OCI-LY7 (cell line): Measurements from ENCODE around the gene SLC1A4. TPM values are rescaled to one million over a fixed set of nuclear protein-coding genes. Genes with fewer than 3 reads are reported as not detected.

Experiments used
- BruUV-seq: library from RNA; stranded (reverse); fragments of 400-500 nt; replicated peaks from 2 replicates; lab custom pipeline; 2021; lab: Mats Ljungman, UMichigan
- CTCF ChIA-PET: fragments of 300-600 bp; sonication (Branson Sonifier 250); formaldehyde crosslinking; loops from one replicate; lab custom pipeline; 2022; ENCODE audit warnings: antibody characterized with exemption; ENCODE audit not compliant: unreplicated experiment; lab: Charles Lee
- POLR2A ChIA-PET: fragments of 300-600 bp; sonication (Branson Sonifier 250); formaldehyde crosslinking; loops from one replicate; lab custom pipeline; 2022; ENCODE audit warnings: antibody characterized with exemption; lab: Charles Lee
- DNase-seq: peaks from one replicate; pipeline ENCODE4 v3.0.0-alpha.2; 2015; ENCODE audit warnings: low spot score
- H2AFZ ChIP-seq: fragments of 200-600 bp; sonication (generic), shearing (Covaris generic); 2 replicates; pipeline ENCODE4 v1.6.1; 2014; ENCODE audit warnings: mild to moderate bottlenecking, antibody characterized with exemption, low read length, moderate library complexity
- H3K27ac ChIP-seq: fragments of 200-600 bp; sonication (generic); 2 replicates; pipeline ENCODE4 v1.5.1; 2014; ENCODE audit warnings: mixed run types, low read depth, mild to moderate bottlenecking, moderate library complexity, low read length, inconsistent platforms; ENCODE audit not compliant: poor library complexity, severe bottlenecking
- H3K36me3 ChIP-seq: fragments of 200-600 bp; sonication (generic); 2 replicates; pipeline ENCODE4 v1.6.1; 2014; ENCODE audit warnings: mild to moderate bottlenecking, antibody characterized with exemption, low read length, moderate library complexity, mixed read lengths; ENCODE audit not compliant: insufficient read depth
- H3K4me1 ChIP-seq: fragments of 200-600 bp; sonication (generic); 2 replicates; pipeline ENCODE4 v1.5.1; 2014; ENCODE audit warnings: mild to moderate bottlenecking, low read length; ENCODE audit not compliant: insufficient read depth, poor library complexity, severe bottlenecking
- H3K4me2 ChIP-seq: fragments of 200-600 bp; sonication (generic); 2 replicates; pipeline ENCODE4 v1.6.1; 2014; ENCODE audit warnings: mild to moderate bottlenecking, low read length
- H3K4me3 ChIP-seq: fragments of 200-600 bp; sonication (generic); 2 replicates; pipeline ENCODE4 v1.5.1; 2014; ENCODE audit warnings: mild to moderate bottlenecking, low read depth, low read length; ENCODE audit not compliant: poor library complexity, severe bottlenecking
- H3K79me2 ChIP-seq: fragments of 200-600 bp; sonication (generic); 2 replicates; pipeline ENCODE4 v1.6.1; 2016; ENCODE audit warnings: low read depth, mild to moderate bottlenecking, low read length, moderate library complexity, mixed read lengths; ENCODE audit not compliant: insufficient read depth
- H3K9me2 ChIP-seq: fragments of 200-600 bp; sonication (generic); 2 replicates; pipeline ENCODE4 v1.6.1; 2016; ENCODE audit warnings: mild to moderate bottlenecking, low read length, mixed read lengths; ENCODE audit not compliant: insufficient read depth
- H3K9me3 ChIP-seq: fragments of 200-600 bp; sonication (generic); 2 replicates; pipeline ENCODE4 v1.6.1; 2014; ENCODE audit warnings: mild to moderate bottlenecking, mixed run types, low read length, mixed read lengths
- H4K20me1 ChIP-seq: fragments of 200-600 bp; sonication (generic); 2 replicates; pipeline ENCODE4 v1.6.1; 2014; ENCODE audit warnings: mild to moderate bottlenecking, antibody characterized with exemption, low read length, moderate library complexity, mixed read lengths; ENCODE audit not compliant: insufficient read depth
- EZH2phosphoT487 ChIP-seq: fragments of 200-600 bp; sonication (generic); IDR thresholded peaks from 2 replicates; pipeline ENCODE4 v1.6.1; 2018; ENCODE audit warnings: low read depth, borderline replicate concordance, mild to moderate bottlenecking, mixed run types, antibody characterized with exemption, low read length, moderate library complexity, mixed read lengths
- intact Hi-C: fragments of 100-400 bp; cut with micrococcal nuclease; formaldehyde crosslinking; loops from one replicate; pipeline ENCODE4 v1.10.0; 2022; ENCODE audit not compliant: unreplicated experiment
- total RNA-seq, 2 experiments: library from RNA; depleted of rRNA in 1 of 2; stranded (reverse); fragments of >200 nt in 1 of 2; shearing (Covaris generic) in 1 of 2; gene quantifications; 2 replicates each; pipeline ENCODE4 v1.2.3, GENCODE V29; 2014 to 2022
- TF ChIP-seq, protein P1 (sequence below): fragments of 200-600 bp; sonication (generic); conservative IDR thresholded peaks from 2 replicates; pipeline ENCODE4 v1.5.1; 2014; ENCODE audit warnings: mild to moderate bottlenecking, antibody characterized with exemption, low read length, moderate library complexity, mixed read lengths

Gene SLC1A4
- total RNA-seq, 2 experiments from 2014 or later, result 17.2 to 31.1 TPM

DNA sequence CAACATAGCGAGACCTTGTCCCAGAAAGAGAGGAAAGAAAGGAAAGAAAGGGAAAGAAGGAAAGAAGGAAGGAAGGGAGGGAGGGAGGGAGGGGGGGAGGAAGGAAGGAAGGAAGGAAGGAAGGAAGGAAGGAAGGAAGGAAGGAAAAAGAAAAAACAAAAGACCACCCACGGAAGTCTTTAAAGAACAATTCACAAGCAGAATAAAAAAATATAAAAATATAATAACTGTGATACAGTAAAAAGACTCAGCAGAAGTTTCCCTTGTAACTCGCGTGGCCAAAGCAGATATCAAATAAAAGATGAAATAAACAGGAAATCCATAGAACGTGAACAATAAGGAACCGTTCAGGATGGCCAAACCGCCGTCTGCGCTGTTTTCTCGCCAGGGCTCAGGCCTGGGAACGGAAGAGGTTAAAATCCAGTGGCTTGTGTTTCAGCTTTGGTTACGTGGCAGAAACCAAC, 1.2 kb upstream of the SLC1A4 start:
- intact Hi-C loops, result loop anchor here (1.0 to 5.0 kb wide), 3 partner anchors 41 to 56 kb away; no protein-coding TSS in a partner anchor
- peaks cover 23% of the 10 kb centered on the region; the same call in 1 of the 2 replicates for H4K20me1 ChIP-seq
- peak overlapping the region; percentile 77 for H2AFZ ChIP-seq
- no peaks in the 10 kb centered on the region for H3K79me2 ChIP-seq
- CTCF ChIA-PET, result interaction anchor here (0.6 kb wide), 1 partner anchor 517 kb away, joined by 3 read pairs; no protein-coding TSS in a partner anchor
- DNase-seq, result no peak
- H3K4me3 ChIP-seq, result peak overlapping the region; percentile 82
- H3K9me2 ChIP-seq, result no peaks in the 10 kb centered on the region
- POLR2A ChIA-PET, result interaction anchor here (0.6 to 1.5 kb wide), 7 partner anchors 9 to 432 kb away, joined by 3 to 5 read pairs (median 3); no protein-coding TSS in a partner anchor
- BruUV-seq, result no TSS peak
- H3K9me3 ChIP-seq, result no peaks in the 10 kb centered on the region
- no peaks in the 10 kb centered on the region for H3K36me3 ChIP-seq
- H3K4me1 ChIP-seq, result peaks cover 46% of the 10 kb centered on the region
- H3K27ac ChIP-seq, result peak overlapping the region; percentile 25
- TF ChIP-seq, protein P1, sequence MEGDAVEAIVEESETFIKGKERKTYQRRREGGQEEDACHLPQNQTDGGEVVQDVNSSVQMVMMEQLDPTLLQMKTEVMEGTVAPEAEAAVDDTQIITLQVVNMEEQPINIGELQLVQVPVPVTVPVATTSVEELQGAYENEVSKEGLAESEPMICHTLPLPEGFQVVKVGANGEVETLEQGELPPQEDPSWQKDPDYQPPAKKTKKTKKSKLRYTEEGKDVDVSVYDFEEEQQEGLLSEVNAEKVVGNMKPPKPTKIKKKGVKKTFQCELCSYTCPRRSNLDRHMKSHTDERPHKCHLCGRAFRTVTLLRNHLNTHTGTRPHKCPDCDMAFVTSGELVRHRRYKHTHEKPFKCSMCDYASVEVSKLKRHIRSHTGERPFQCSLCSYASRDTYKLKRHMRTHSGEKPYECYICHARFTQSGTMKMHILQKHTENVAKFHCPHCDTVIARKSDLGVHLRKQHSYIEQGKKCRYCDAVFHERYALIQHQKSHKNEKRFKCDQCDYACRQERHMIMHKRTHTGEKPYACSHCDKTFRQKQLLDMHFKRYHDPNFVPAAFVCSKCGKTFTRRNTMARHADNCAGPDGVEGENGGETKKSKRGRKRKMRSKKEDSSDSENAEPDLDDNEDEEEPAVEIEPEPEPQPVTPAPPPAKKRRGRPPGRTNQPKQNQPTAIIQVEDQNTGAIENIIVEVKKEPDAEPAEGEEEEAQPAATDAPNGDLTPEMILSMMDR, result no peak
- TF ChIP-seq EZH2phosphoT487, result no peak
- H3K4me2 ChIP-seq, result peak overlapping the region; percentile 76

GRCh38 chr2:64988420-64989125, 626 bp upstream of the SLC1A4 start:
- TF ChIP-seq, protein P1, result peak; percentile 62
- no peak for TF ChIP-seq EZH2phosphoT487

More at GRCh38 chr2:64988420-64989125, 626 bp upstream of the SLC1A4 start:
- Histone ChIP-seq H3K4me1 (peaks cover 47% of the 10 kb centered on the region), H3K4me2 (peak overlapping the region; percentile 76), H3K9me3 (no peaks in the 10 kb centered on the region), H3K4me3 (peak overlapping the region; percentile 82), H2AFZ (peak overlapping the region; percentile 77), H3K9me2 (no peaks in the 10 kb centered on the region), H4K20me1 (peaks cover 28% of the 10 kb centered on the region; the same call in 1 of the 2 replicates), H3K27ac (peak overlapping the region; percentile 25), H3K79me2 (peaks cover 4% of the 10 kb centered on the region; the same call in 1 of the 2 replicates), H3K36me3 (no peaks in the 10 kb centered on the region)
- CTCF ChIA-PET, result no interaction called here
- DNase-seq, result peak; percentile 66
- intact Hi-C loops, result loop anchor here (1.0 to 5.0 kb wide), 4 partner anchors 42 to 71 kb away; no protein-coding TSS in a partner anchor
- POLR2A ChIA-PET, result interaction anchor here (0.6 to 1.5 kb wide), 5 partner anchors 9 to 431 kb away, joined by 3 to 4 read pairs (median 3); no protein-coding TSS in a partner anchor
- no TSS peak for BruUV-seq
